Stimulated activated CD4-positive, alpha-beta T cell treated with anti-CD3 and anti-CD28 coated beads, Interleukin-12 subunit alpha, Interleukin-12 subunit beta, amount 100 ng/mL, for 24 hours (primary cell): ENCODE results near the gene TNK1.
"Not testable (repeated sequence)": the region's sequence is repeated elsewhere in the genome, so short reads cannot be mapped to it uniquely, and the experiment has no call there.

ENCODE experiments used
- DNase-seq, 2 experiments: peaks; one replicate each; pipeline ENCODE4 v3.0.0-alpha.2; 2020; ENCODE audit warnings: low read depth in 2 of 2

TNK1 gene

DNA sequence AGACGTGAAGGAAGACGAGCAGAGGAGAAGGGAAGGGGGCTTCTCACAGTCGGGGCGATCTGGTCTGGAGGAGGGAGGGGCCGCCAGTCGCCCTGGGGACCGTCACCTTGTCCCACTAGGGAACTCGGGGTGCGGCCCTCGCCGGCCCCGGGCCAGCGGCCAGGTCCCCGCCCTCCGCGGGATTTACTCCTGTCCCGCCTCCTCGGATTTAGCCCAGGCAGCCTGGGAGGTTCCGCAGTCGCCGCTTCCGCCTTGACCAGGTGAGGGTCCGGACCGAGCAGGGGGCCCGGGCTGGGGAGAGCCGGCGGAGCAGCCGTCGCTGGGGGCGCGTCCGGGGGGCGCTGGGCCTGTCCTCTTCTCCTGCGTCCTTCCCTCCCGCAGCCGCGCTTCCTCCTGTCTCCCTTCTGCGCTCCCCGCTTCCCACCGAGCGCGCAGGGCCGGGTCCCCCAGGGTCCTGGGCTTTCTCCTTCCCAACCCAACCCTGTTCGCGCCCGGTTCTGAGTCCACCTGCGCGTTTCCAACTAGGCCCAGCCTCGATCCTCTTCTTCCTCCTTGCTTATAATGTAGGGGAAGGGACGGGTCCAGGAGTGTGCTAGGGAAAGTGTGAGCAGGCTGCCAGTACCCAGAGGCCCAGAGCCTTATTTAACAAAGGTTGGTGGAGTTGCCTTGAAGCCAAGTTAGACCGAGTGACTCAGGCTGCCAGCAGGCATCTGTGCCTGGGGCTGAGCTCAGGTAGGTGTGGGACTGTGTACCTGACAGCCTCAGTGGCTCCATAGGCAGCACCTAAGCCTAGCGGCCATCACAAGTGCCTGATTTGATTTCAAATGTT lies at the start of gene TNK1:
TSS of gene TNK1 (plus strand) at position 235 of the 829 bp plus-strand sequence. CDS start 1,838 bp downstream, outside the sequence.
- DNase-seq = no peak

- DNase-seq = no peak
These were observed 48.8 kb upstream of the TNK1 start for GRCh38 chr17:7332111-7332510.

DNA sequence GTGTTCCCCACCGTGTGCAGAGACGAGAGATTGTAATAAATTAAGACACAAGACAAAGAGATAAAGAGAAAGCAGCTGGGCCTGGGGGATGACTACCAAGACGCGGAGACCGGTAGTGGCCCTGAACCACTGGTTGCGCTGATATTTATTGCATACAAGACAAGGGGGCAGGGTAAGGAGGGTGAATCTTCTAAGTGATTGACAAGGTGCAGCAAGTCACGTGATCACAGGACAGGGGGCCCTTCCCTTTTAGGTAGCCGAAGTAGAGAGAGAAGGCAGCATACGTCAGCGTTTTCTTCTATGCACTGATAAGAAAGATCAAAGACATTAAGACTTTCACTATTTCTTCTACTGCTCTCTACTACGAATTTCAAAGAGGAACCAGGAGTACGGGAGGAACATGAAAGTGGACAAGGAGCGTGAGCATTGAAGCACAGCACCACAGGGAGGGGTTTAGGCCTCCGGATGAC lies 48.3 kb upstream of the TNK1 start:
- not testable (repeated sequence) for DNase-seq

DNA sequence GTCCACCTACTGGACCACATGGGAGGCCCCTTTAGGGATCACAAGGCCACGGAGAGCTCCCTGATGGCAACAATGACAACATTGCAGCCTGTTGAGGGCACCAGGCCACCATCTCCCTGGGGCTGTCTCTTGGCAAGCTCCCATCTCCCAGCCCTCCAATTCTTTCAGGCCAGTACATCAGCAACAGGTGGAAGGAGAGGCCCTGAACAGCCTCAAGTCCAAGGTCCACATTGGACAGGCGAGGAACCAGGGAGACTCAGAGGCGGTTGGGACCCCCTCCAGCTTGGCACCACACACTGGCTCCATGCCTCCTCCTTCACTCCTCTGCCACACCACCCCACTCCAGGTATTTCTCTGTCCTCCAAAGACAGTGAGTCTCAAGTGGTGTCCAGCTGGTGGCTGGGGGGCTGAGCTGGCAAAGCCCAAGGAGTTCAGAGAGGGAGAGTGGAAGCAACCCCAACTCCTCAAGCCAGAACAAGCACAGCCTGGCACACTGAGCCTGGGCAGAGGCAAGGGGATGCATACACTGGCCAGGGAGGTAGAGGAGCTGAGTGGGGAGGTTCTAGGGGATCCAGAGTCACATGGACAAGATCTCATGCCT lies 45.9 kb upstream of the TNK1 start:
- no peak for DNase-seq

DNA sequence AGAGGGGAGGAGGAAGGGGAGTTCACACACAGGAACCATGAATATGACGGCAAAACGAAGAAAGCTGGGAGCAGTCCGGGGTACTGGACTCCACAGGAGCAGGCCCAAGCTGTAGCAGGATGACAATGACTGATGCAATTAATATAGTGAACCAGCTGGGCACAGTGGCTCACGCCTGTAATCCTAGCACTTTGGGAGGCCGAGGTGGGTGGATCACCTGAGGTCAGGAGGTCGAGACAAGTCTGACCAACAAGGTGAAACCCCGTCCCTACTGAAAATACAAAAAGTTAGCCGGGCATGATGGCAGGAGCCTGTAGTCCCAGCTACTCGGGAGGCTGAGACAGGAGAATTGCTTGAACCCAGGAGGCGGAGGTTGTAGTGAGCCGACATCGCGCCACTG lies 45.1 kb upstream of the TNK1 start:
- not testable (repeated sequence) for DNase-seq

DNA sequence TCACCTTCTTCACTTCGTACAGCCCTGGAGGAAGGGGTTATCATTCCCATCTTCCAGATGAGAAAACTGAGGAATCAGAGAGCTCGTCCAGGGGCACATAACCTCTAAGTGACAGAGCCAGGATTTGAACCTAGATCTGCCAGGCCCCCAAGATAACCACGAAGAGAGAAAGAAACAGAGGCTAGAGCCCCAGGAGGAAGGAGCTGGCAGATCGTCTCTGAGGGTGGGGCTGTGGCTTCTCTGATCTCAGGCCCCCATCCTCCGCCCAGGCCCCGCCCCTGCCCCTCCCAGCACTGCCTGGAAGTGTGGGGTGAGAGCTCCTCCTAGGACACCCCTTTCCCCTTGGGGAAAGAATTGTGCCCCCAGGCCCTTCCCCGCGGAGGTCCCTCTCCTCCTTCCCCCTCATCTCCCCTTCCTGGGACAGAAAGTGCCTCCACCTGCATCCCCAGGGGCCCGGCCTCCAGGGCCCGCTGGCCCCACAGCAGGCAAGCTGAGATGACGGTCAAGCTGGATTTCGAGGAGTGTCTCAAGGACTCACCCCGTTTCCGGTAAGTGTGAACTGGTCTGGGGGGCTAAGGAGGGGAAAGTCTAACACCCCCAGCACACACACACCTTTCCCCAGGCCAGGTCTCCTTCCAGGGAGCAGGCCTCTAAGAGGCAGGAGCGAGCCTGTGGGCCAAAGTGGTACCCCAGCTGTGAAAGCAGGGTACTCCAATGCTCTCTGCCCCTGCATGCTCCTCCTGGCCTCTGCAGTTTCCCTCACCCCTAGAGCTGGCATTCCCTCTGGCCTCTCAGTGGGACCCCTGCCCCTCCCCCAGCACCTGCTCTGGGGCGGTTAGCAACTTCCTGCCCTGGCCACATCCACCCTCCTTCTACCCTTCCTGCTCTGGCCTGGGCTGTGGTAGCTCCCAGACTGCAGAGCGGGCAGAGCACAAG lies 44.4 kb upstream of the TNK1 start, which contains the start of gene ACAP1:
TSS of gene ACAP1 (plus strand) at position 290 of the 936 bp plus-strand sequence. CDS start at position 496, 206 bp downstream.
- peak; percentile 70 to 91 for DNase-seq

GRCh38 chr17:7337600-7337999 lies 43.3 kb upstream of the TNK1 start:
- not testable (repeated sequence) for DNase-seq

DNA sequence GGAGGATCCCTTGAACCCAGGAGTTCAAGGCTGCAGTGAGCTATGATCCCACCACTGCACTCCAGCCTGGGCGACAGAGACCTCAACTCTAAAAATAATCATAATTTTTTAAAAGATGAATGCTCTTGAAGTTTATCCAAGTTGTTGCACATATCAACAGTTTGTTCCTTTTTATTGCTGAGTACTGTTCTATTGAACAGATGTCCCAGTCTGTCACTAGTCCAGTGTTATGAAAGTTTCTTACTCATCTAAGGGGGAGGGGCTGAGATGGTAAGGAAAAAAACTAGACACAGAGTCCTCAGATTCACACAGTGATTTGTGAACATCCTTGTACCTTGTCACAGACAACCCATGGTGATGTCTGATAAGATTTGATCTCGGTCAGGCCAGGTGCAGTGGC lies 40.7 kb upstream of the TNK1 start:
- DNase-seq = no peak

- DNase-seq = no peak
These were observed 39.0 kb upstream of the TNK1 start for GRCh38 chr17:7341842-7342241.

- no peak for DNase-seq
These were observed 37.6 kb upstream of the TNK1 start for GRCh38 chr17:7343250-7343649.

DNA sequence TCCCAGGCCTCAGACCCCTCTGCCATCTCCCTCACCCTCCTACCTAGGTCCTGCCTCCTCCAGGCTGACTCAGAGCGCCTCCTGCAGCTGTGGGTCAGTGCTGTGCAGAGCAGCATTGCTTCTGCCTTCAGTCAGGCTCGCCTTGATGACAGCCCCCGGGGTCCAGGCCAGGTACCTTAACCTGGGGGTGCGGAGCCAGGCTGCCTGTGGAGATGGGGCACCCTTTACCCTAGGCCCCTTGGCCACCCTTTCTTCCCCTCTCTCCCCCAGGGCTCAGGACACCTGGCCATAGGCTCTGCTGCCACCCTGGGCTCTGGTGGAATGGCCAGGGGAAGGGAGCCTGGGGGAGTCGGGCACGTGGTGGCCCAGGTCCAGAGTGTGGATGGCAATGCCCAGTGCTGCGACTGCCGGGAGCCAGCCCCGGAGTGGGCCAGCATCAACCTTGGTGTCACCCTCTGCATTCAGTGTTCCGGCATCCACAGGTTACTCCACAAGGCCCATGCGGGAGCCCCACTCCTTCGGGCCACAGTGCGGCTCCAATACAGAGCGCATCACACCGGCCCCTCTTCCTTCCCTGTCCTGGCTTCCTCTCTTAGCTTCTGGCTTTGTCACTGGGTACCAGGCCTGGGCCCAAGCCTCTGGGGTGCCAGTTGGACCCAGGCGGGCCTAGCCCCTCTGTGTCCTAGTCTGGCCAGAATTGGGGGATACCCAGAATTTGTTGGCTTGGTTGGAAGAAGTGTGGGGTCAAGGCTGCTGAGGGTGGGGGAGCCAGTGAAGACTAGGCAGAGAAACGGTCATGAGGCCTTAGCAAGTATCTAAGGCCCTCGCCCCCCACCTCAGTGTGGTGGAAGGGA lies 33.9 kb upstream of the TNK1 start:
- no peak for DNase-seq

GRCh38 chr17:7347630-7348477 lies 33.0 kb upstream of the TNK1 start:
- DNase-seq = no peak

DNA sequence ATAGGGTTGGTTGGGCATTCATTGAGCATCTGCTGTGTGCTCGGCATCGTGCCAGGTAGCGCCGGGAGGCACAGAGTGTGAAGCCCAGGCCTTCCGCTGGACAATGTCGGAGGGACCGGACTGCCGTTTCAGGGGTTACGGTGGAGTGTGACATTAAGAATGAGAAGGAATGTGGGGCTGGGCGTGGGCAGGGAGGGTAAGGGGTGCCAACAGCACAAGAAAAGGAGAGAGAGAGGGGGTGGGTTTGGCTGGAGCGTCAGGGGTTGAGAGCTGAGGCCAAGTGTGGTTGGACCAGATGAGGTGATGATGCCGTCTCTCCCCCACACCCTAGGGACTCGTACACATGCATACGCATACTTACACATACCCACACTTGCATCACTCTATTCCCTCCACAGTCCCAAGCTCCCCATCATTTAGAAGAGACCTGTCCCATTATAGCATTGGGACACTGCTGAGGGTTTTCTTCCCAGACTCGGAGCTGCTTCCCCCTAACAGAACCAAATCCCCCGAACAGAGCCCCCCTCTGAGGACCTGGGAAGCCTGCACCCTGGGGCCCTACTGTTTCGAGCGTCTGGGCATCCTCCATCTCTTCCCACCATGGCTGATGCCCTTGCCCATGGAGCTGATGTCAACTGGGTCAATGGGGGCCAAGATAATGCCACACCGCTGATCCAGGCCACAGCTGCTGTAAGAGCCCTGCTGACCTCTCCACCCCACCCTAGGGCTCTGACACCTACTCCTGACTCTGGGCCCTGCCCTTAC lies 32.2 kb upstream of the TNK1 start:
- no peak for DNase-seq

DNA sequence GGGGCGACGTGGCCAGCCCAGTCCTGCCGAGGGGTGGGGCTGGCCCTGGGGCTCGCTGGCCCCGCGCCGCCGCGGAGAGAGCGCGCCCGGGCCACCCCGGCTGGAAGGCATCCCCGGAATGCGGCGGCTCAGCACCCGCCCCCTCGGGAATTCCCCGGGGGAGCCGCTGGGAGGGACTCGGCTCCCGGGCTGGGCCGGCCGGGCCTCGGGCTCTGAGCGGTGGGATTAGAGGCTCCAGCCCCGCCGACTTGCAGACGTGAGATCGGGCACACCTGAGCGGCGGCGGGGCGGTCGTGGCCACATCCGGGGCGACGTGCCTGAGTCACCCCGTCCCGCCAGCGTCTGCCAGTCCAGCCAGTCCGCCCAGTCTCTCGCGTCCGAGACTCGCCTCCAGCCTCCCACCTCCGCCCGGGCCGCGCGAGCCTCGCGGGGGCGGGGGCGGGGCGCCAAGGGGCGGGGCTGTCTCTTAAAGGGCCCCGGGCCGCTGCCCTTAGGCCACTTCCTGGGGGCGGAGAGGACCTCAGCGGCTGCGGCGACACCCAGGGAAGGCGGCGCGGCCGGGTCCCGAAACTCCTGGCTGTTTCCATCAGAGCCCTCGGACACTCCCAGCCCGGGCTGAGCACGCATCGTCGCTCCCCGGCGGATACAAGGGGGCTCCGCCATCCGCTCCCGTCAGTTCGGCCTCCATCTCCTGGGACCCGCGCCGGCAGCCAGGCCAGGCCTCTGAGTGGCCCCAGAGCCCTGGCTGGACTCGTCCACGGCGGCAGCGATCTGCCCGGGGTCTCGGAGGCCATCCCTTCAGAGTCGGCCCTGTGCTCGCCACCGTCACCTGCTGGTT lies 29.0 kb upstream of the TNK1 start, which contains the start of gene KCTD11:
TSS of gene KCTD11 (plus strand) at position 498 of the 838 bp plus-strand sequence.
- DNase-seq = peak in 1 of 2 experiments; percentile 73

GRCh38 chr17:7352503-7352889 lies 28.4 kb upstream of the TNK1 start:
- no peak for DNase-seq

GRCh38 chr17:7352910-7353635 lies 27.8 kb upstream of the TNK1 start:
- DNase-seq = no peak

GRCh38 chr17:7354262-7354843 lies 26.5 kb upstream of the TNK1 start:
- no peak for DNase-seq
